Kidney epithelial cell (primary cell): ENCODE results near the gene SETDB2. TPM values are rescaled to one million over a fixed set of nuclear protein-coding genes. Genes with fewer than 3 reads are reported as not detected.
A peak's percentile ranks its signal among the peaks of the same experiment; 100 is the strongest.
"Not testable (repeated sequence)": the region's sequence is repeated elsewhere in the genome, so short reads cannot be mapped to it uniquely, and the experiment has no call there.

Experiments used
- DNase-seq: peaks from one replicate; pipeline ENCODE4 v3.0.0-alpha.2; 2010; ENCODE audit warnings: low read depth
- H3K27me3 ChIP-seq: 2 replicates; pipeline ENCODE4 v1.6.0; 2011; ENCODE audit warnings: low read length; ENCODE audit not compliant: control insufficient read depth, insufficient read depth
- H3K36me3 ChIP-seq: 2 replicates; pipeline ENCODE4 v1.5.1; 2011; ENCODE audit warnings: low read length; ENCODE audit not compliant: control insufficient read depth, insufficient read depth
- H3K4me3 ChIP-seq: 2 replicates; pipeline ENCODE4 v1.5.1; 2011; ENCODE audit warnings: low read depth, mild to moderate bottlenecking, control low read depth, low read length
- total RNA-seq: library from RNA; depleted of rRNA; stranded (reverse); fragments of >200 nt; gene quantifications from 2 replicates; pipeline ENCODE4 v1.2.3, GENCODE V29; 2015
- TF ChIP-seq, protein P1 (sequence below): IDR thresholded peaks from 2 replicates; pipeline ENCODE4 v1.5.1; 2011; ENCODE audit warnings: mild to moderate bottlenecking, moderate library complexity, low read length, control low read depth, inconsistent platforms; ENCODE audit not compliant: insufficient read depth, poor library complexity, severe bottlenecking

SETDB2 gene
- total RNA-seq, 1 donor from 2014 or later = 4.1 TPM

DNA sequence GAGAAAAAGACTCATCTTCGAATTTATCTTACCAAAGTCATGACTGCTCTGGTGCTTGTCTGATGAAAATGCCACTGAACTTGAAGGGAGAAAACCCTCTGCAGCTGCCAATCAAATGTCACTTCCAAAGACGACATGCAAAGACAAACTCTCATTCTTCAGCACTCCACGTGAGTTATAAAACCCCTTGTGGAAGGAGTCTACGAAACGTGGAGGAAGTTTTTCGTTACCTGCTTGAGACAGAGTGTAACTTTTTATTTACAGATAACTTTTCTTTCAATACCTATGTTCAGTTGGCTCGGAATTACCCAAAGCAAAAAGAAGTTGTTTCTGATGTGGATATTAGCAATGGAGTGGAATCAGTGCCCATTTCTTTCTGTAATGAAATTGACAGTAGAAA is 32.5 kb downstream of the SETDB2 start:
- TF ChIP-seq, protein P1, sequence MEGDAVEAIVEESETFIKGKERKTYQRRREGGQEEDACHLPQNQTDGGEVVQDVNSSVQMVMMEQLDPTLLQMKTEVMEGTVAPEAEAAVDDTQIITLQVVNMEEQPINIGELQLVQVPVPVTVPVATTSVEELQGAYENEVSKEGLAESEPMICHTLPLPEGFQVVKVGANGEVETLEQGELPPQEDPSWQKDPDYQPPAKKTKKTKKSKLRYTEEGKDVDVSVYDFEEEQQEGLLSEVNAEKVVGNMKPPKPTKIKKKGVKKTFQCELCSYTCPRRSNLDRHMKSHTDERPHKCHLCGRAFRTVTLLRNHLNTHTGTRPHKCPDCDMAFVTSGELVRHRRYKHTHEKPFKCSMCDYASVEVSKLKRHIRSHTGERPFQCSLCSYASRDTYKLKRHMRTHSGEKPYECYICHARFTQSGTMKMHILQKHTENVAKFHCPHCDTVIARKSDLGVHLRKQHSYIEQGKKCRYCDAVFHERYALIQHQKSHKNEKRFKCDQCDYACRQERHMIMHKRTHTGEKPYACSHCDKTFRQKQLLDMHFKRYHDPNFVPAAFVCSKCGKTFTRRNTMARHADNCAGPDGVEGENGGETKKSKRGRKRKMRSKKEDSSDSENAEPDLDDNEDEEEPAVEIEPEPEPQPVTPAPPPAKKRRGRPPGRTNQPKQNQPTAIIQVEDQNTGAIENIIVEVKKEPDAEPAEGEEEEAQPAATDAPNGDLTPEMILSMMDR = no peak
- H3K36me3 ChIP-seq = no peaks in the 10 kb centered on the region

DNA sequence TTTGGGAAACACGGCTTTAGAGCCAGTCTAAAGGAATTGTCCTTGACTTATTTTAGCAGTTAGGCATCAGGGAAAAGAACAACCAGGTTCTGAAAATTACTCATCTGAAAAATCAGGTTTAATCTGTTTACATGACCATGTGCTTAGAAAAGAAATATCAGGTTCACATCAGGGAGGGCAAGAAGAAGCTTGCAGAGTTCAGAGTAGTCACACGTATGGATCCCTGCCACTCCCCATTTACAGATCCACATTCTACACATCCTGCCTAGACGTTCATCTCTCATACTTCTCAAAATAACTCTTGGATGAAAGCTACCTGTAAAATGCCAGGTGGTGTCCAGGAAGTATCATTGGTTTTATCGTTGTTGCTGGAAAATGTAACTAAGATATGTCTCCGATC is 37.7 kb downstream of the SETDB2 start:
- TF ChIP-seq, protein P1 = no peak
- no peaks in the 10 kb centered on the region for H3K27me3 ChIP-seq
- no peak for DNase-seq
- no peak overlapping the region for H3K4me3 ChIP-seq
- H3K36me3 ChIP-seq = peaks cover 1% of the 10 kb centered on the region

More for the DNA sequence above, 32.5 kb downstream of the SETDB2 start:
- DNase-seq = no peak
- Histone ChIP-seq H3K4me3 (no peak overlapping the region), H3K27me3 (no peaks in the 10 kb centered on the region)

DNA sequence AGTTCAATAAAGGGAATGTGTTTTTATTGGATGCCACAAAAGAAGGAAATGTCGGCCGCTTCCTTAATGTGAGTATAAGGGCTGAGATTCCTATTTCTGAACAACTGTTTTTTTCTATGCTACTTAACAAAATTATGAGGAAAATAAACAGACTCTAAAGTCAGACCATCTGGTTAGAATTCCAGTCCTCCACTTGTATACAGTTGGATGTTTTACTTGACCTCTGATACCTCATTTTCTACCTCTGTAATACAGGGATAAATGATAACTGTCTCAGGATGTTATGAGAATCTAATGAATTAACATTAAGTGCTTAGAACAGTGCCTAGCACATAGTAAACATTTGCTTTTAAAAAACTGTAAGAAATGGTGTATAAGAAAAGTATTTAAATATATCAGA is 44.5 kb downstream of the SETDB2 start:
- H3K27me3 ChIP-seq = no peaks in the 10 kb centered on the region
- DNase-seq = no peak
- peaks cover 1% of the 10 kb centered on the region for H3K36me3 ChIP-seq
- TF ChIP-seq, protein P1 = no peak
- H3K4me3 ChIP-seq = no peak overlapping the region

DNA sequence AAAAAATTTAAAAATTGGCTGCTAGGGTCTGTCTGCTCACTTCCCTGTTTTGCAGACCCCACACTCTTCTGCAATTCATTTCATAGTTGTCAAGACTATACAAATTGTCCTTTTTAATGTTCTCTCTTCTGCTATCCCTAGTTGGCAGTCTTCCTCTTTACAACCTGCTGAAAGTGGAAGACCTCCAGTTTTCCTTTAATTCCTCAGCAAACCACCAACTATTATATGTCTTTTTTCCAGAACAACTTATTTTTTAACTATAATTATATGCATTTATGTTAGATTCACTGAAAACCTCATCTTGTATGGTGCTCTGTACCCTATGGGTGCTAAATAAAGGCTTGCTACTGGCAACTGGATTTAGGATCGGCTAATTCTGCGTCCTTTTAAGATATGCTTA is 50.6 kb downstream of the SETDB2 start:
- TF ChIP-seq, protein P1 = no peak
- DNase-seq = no peak
- H3K36me3 ChIP-seq = no peaks in the 10 kb centered on the region
- no peak overlapping the region for H3K4me3 ChIP-seq
- H3K27me3 ChIP-seq = no peaks in the 10 kb centered on the region

DNA sequence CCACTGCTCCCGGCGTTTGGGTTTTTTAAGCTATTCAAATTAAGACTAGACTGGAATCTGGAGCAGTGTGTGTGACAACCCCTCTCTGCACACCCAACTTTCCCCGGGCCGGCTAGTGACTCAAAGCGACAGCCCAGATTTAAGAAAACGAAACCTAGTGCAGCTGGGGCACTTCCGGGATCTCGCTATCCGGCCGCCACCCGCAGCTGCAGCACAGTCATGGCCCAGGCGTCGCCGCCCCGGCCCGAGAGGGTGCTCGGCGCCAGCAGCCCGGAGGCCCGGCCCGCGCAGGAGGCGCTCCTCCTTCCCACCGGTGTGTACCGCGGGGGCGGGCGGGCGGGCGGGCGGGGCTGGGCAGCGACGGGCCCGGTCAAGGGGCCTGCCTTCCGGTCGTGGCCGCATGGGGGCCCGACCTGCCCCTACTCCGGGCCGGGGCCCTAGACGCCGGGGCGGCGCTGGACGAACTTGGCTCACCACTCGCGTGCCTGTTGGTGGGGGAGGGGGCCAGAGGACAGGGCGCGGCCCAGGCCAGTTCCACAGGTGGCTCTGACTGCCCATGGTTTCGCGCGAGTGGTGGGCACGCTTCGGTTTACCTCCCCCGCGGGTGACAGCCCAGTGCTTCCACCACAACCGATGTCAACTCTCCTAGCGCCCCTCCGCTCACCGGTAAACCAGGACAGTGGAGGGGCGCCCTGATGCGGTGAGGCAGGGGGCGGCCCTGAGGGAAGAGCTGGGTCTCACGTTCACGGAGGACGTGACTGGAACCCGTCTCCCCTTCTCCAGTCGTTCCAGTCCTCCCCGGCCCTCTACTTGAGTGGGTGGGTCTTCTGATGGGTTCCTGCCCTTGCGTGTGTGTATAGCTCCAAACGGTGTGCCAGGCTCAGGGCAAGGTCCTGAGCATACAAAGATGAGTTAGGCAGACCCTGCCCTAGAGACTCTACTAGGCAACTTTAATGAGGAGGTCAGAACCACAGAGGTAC is 52.0 kb downstream of the SETDB2 start, which contains the start of gene PHF11:
Gene PHF11, plus strand, starts transcription at position 171 of the 980 bp plus-strand sequence. Its CDS starts 49 bp downstream, at position 220.
- TF ChIP-seq, protein P1 = peak; percentile 2
- Histone ChIP-seq H3K27me3 (no peaks in the 10 kb centered on the region), H3K36me3 (no peaks in the 10 kb centered on the region), H3K4me3 (peak within 1 kb of the TSS; percentile 57)
- peak; percentile 44 for DNase-seq

DNA sequence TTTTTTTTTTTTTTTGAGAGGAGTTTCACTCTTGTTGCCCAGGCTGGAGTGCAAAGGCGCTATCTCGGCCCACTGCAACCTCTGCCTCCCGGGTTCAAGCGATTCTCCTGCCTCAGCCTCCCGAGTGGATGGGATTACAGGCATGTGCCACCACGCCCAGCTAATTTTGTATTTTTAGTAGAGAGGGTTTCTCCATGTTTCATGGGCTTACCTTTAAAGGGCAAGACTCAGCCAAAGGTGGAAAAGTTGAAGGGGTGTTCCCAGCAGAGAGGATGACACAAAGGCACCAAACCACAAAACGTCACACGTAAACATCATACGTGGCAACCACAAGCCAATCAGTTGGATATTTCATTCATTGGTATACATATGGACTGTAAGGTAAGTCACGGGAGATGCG is 52.8 kb downstream of the SETDB2 start:
- H3K36me3 ChIP-seq, DNase-seq, H3K4me3 ChIP-seq, H3K27me3 ChIP-seq: not testable (repeated sequence)
